ENCODE measurements around the gene GMCL2.

- no peak for TF ChIP-seq POLR2AphosphoS5 (IDR thresholded peaks at IDR 0.05; ENCODE audit: low read depth, low read length)
- no peak for TF ChIP-seq CTCF (IDR thresholded peaks at IDR 0.05)
- no peak for TF ChIP-seq PBX3 (IDR thresholded peaks at IDR 0.05)
Measured at GRCh38 chr5:178231539-178232123, 44.5 kb upstream of the GMCL2 start.
